HG03064 (cell line): ENCODE measurements around the gene SLC25A15.
"Not testable (repeated sequence)": the region's sequence is repeated elsewhere in the genome, so short reads cannot be mapped to it uniquely, and the experiment has no call there.

Source experiments
- ATAC-seq: cut with Tn5 transposase; IDR thresholded peaks from one replicate; pipeline ENCODE4 v1.9.1; 2021; ENCODE audit warnings: low read depth; ENCODE audit not compliant: unreplicated experiment

The SLC25A15 gene

DNA sequence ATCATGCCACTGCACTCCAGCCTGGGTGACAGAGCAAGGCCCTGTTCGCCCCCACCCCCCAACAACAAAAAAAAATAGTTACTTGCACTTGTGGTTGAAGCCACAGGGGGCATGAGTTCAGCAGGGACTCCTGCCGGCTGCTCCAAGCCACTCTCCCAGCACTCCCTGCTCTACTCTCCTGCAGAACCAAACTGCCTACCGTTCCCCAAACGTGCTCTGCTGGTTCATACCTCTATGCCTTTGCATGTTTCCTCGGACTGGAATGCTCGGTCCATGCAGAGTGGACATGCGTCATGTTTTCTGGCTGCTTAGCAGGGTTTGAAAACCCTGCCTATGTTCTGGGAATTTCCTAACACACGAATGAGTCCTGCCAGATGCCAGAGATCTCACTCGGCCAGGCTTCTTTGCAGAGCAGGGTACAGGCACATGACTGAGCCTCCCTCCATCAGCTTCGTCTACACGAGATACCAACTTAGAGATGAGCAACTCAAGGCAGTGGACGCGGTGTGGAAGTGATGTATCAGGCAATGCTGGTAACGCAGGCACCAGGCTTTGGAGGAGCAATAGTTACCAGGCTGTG, 8.5 kb upstream of the SLC25A15 start:
- no peak for ATAC-seq

DNA sequence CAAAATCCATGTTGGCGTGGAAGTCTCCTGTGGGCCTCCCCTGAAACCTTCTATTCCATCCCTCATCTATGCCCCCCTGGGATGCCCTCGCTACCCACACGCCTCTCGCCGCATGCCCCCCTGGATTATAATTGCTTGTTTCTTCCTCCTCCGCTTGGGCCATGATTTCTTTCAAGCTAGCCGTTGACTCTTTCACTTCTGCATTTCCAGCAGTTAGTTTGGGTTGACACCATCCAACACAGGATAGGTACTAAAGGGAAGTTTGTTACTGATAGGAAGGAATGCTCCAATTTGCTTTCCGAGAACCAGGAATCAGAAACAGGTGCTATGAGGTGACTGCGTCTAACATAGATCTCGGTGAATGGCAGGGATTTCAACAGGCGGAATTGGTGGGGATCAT, 7.7 kb upstream of the SLC25A15 start:
- ATAC-seq = no peak

DNA sequence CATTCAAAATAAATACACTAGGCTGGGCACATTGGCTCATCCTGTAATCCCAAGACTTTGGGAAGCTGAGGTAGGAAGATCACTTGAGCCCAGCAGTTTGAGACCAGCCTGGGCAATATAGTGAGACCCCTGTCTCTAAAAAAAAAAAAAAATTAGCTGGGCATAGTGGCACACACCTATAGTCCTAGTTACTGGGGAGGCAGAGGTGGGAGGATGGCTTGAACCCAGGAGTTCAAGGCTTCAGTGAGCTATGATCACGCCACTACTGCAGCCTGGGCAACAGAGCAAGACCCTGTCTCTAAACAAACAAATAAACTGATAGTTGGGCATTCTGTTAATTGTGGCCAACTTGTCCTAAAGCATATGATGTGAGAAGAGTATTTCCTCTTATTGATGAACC, 6.4 kb upstream of the SLC25A15 start:
- not testable (repeated sequence) for ATAC-seq

DNA sequence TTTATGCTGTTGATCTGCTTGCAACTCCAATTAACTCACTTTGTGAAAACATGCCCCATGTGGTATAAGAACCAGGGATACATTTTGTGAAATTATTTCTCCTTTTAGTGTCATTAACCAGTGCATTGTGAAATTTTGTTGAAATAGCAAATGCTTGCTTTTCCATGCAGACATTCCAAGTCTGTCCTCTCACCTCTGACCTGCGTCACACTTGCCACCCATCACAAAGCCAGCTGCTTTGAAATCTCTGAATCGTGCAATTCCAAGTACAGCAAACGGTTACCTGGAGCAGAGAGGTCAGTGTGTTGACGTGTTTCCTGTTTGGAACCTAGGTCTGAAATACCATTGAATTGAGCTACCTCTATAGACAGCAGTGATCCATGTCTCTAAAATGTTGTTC, 4.9 kb upstream of the SLC25A15 start:
- no peak for ATAC-seq

DNA sequence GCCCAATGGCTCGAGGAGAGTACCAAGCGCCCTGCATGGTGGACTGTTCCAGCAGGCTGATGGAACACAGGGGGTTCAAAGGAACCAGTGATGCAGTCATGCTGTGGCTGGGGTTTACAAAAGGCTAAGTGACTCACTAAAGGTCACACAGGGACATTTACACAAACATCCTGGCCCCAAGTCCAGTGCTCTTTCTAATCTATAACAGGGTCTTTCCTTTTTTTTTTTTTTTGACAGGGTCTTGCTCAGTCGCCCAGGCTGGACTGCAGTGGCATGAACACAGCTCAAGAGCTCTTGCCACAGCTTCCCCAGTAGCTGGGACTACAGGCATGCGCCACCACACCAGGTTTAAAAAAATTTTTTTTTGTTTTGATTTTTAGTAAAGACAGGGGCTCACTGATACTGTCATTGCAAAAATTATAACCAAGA, 2.8 kb upstream of the SLC25A15 start:
- no peak for ATAC-seq

DNA sequence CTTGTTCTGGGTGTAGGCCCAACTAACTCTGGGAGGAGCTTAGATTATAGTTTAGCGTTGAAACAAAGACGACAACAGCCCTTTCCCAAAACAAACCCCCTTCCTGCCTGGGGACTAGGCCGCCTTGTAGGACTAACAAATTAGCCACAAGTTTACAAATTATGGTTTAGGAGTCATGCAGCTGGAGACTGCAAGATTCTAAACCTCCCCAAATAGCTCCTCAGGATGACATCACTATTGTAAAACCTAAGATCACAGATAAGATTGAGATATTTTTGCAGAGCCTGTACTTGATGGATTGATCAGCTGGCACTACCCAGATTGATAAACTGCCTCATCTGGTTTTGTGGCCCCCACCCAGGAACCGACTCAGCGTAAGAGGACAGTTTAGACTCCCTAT, 2.3 kb upstream of the SLC25A15 start:
- ATAC-seq = no peak

DNA sequence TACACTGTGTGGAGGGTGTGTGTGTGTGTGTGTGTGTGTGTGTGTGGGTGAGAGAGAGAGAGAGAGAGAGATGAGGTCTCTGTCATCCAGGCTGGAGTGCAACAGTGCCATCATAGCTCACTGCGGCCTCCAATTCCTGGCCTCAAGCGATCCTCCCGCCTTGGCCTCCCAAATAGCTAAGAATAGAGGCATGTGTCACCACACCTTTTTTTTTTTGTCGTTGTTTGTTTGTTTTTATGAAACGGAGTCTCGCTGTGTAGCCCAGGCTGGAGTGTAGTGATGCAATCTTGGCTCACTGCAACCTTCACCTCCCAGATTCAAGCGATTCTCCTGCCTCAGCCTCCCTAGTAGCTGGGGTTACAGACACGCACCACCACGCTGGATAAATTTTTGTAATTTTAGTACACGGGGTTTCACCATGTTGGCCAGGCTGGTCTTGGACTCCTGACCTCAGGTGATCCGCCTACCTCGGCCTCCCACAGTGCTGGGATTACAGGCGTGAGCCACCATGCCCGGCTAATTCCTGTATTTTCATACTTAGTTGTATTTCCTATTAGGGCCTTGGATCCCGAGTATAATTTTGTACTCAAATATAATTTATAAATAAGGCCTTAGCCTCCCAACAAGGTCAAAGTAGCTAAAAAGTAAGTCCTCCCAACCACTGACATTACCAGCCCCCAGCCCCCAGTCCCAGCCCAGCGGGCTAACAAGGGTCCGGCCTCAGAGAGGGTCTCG, 704 bp upstream of the SLC25A15 start:
- ATAC-seq = not testable (repeated sequence)

DNA sequence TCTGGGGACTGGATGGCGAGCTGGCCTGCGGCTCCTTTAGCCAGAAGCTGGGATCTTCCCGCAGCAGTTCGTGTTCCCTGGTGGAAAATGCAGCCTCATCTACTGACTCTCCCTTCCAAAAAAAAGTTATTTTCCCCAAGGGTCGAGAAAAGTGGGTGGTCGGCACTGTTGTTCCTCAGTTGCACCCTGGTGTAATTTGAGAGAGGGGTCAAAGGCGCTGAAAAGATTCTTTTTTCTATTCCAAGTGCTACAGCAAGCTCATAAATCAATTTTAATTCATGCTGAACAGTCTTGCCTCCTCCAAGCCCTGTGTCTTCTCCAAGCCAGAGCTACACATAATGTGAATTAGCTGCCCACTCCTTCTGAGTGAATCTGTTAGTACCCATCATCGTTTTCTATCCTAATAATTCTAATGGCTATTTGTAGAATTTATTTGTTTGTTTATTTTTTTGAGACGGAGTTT, 774 bp downstream of the SLC25A15 start:
- no peak for ATAC-seq

DNA sequence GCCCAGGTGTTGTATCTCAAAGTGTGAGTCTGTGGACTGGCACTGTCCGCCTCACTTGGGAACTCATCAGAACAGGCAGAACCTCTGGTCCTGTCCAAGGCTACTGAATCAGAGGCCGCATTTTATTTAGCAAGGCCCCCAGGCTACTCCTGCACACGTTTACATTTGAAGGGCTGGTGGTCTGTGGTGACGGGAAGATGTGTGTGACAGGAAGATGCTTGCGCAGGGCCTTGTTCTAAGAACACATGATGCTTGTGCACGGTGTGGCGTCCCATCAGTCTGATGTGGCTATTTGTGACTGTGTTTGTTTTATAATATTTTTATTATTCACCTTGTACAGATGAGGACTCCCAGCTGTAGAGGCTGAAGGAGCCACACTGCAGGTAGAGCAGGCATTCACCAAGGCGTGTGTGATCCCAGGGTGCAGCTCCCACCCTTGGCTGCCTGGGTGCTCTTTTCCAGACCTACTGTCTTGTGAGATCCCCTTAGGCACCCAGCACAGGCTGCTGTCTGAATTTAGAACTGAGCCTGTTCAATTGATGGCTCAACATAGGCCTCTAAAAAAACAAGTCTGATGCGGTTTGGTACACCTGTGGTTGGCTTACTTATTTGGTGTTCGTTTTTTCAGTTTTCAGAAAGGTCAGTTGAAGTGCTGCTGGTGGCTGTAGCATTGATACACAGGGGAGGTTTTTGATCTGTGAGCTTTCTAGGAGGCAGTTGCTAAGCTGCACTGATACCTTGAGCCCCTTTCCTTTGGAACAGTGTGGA, 3.1 kb downstream of the SLC25A15 start:
- no peak for ATAC-seq

DNA sequence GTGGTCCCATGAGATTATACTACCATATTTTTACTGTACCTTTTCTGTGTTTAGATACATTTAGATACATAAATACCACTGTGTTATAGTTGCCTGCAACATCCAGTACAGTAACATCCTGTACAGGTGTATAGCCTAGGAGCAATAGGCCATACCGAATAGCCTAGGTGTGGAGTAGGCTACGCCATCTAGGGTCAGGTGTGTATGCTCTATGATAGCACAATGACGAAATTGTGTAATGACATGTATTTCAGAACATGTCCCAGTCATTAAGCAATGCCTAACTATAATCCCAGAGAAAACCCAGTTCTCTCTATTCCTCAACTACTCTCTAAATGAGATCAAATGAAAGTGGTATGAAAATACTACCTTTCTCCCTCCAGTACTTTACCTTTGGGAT, 3.9 kb downstream of the SLC25A15 start:
- ATAC-seq = no peak

DNA sequence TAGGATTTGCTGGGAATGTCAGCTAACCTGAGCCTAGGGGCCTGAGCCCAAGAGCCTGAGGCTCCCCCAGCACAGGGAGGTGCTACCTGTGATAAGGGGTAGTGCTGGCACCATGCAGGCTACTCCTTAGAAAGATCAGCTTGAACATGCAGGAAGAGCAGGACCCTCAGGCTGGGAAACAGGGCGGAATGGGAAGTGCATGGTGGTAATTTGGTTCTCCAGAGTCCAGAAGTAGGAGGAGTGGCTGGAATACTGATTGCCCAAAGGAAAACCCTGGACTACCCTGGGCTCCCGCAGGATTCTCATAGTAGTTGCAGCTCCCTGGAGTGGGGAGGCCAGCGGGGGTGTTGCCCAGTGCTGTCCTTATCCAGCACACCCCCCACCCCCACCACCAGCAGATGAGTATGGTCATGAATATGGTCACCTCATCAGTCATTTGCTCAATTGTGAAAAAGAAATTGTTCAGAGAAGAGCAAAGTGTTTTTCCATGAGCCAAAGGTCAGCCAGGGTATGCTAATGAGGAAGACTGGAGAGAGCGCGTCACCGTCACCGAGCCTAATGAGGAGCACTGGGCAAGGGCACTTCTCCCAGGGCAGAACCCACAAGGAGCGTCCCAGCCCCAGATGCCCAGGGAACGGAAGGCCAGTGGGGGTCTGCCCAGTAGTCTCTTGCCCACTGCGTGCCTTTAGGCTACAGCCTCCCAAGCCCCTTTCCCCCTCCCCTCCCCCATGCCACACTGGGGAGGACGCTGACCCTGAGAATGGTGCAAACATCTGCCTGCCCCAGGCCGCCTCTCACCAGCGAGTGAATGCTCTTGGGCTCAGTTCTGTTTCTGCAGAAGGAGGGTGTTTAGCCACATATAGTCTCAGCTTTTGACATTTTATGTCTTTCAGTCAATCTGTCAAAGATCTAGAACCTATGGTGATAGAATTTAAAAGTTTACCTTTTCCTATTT, 5.3 kb downstream of the SLC25A15 start:
- ATAC-seq = no peak

DNA sequence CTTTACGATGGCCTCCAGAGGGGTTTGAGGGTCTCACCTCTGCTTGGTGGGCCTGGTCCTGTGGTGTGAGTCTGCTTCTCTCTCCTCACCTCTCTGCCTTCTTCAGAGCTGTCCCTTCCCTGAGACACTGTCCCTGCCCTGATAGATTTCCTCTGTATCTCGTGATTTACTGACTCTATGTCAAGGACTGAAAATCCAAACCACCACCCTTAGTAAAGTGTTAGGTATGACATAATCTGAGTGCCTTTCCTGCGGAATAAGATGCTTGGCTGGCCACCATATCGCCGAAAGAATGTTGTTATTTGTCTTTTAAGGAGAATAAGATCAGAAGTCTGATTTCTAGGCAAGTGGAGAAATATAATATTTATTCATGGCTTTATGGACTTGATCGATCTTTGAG, 7.2 kb downstream of the SLC25A15 start:
- ATAC-seq = no peak

DNA sequence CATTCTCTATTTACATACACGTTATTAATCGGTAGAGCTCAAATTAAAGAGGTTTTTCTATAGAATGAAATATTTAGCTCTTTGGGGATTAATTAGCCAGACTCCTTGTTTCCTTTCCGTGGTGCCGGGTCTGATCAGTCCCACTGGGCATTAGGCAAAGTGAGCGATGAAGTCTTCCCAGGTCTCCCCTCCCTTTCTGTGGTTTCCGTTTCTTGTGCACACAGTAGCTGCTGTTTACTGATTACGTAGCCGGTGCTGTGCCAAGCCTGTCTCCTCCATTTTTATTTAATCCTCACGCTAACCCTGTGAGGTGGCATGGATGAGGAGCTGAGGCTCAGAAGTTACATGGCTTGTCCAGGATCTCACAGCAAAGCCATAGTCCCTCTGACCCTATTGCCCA, 9.0 kb downstream of the SLC25A15 start:
- ATAC-seq = no peak

DNA sequence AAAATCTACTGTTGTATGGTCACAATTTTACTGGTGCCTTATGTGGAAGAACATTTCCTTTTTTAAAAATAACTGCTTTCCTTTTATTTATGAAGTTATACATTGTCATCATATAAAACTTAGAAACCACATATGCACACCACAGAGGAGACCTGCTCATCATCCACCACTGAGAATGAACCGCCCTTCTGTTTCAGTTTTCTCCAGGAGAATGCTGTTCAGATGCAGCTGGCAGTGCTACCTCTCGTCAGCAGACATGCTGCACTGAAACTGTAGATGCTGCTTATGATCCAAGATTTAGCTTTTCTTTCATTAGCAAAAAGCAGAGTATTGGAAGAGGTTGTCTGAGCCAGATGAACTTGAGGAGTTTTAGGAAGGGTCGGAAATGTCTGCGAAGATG, 10.1 kb downstream of the SLC25A15 start:
- ATAC-seq = no peak

DNA sequence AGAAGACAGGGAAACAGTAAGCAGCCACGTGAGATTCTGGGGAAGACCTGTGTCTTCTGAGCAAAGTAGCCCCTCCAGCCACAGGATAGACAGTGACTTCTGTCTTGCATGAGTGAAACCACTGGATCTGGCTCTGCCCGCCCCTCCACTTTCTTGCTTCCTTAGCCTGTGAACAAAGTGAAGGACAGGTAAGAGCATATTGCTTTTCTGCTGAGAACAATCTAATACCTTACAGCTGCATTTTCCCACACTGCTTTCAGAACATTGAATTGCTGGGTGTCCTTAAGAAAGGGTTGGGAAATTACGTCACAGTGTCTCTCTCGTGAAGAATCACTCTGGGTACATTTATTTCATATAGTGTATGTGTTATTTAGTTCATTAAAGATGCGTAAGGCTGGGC, 11.1 kb downstream of the SLC25A15 start:
- ATAC-seq = no peak

DNA sequence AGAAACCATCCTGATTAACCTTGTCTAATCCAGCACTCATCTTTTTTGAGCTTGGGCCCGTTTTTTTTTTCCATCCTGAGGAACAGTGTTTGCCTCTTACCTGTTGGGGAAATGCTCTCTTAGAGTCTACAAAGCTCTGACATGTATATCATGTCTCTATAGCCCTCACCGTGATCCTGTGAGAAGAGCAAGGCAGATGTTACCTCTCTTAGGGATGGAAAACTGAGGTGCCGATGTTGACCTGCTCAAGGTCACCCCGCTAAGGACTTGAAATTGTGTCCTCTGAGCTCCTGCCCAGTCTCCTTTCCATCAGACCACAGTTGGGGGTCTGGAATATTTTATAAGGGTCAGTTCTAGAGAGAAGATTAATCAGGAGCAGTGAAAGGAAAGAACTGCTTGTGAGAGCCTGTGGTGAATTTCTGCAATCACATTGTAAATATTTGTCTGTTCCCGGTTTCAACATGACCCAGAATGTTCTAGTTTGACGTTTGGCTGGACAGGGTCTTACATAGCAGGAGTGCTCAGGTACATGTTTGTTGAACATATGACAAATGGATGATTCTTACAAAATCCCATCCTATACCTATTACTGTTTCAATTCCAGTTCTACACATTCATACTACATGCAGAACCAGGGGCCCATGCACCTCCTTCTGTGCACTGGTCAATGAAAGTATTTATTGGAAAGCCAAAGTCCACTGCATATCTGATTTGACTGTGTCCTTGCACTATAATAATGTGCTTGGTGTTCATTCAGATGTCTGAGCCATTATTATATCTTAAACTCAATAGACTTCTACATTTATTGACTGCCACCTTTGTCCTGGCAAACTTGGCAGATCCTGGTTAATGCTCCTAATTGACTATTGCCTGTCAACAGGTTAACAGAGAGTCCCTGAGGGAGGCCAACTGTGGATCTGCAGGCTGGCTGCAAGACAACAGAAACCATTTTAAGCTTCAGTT, 12.1 kb downstream of the SLC25A15 start:
- no peak for ATAC-seq

DNA sequence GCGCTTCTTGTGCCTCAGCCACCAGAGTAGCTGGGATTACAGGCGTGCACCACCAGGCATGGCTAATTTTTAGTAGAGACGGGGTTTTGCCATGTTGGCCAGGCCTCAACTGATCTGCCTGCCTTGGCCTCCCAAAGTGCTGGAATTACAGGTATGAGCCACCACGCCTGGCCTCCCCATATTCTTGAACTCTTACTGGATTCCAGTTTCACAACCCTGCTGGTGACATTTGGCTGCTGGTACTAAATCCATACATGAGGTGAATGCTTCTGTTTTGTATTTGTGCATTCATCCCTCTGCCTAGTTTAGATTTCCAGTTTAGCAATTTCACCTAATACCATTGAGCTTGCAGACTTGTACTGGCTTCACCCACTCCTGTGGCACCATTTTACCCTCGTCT, 13.9 kb downstream of the SLC25A15 start:
- no peak for ATAC-seq

DNA sequence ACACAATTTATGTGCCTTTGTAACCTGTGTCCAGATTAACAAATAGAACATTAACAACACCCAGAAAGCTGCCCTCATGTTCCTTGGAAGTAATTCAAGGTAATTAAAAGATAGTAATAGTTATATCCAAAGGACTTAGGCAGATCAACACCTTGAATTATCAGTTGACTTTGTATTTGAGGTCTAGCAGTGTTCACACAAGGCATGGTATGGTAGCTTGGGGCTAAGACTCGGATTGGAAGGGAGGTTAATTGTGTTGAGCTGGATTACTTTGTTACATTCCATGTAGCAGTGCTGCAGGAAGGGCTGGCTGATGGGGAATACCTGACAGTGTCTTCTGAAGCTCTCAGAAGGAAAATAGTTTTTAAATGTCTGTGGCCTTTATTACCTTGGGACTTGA, 16.8 kb downstream of the SLC25A15 start:
- no peak for ATAC-seq

DNA sequence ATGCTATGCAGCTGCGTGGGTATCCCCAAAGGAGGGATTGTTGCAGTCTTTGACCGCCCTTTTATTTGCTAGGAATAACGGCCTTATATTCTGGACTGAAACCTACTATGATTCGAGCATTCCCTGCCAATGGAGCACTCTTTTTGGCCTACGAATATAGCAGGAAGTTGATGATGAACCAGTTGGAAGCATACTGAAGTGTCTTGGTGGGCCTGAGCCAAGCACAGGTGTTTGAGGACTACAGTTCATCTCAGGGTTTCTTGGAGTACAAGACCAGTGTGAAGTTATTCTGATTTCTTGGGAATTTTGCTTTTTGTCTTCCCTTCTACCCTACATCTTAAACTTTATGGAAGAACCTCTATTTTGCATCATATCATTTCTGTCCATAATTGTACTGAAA, 20.1 kb downstream of the SLC25A15 start:
- no peak for ATAC-seq
